Measurements from ENCODE around the gene SNED1.

- TF ChIP-seq, protein P1, sequence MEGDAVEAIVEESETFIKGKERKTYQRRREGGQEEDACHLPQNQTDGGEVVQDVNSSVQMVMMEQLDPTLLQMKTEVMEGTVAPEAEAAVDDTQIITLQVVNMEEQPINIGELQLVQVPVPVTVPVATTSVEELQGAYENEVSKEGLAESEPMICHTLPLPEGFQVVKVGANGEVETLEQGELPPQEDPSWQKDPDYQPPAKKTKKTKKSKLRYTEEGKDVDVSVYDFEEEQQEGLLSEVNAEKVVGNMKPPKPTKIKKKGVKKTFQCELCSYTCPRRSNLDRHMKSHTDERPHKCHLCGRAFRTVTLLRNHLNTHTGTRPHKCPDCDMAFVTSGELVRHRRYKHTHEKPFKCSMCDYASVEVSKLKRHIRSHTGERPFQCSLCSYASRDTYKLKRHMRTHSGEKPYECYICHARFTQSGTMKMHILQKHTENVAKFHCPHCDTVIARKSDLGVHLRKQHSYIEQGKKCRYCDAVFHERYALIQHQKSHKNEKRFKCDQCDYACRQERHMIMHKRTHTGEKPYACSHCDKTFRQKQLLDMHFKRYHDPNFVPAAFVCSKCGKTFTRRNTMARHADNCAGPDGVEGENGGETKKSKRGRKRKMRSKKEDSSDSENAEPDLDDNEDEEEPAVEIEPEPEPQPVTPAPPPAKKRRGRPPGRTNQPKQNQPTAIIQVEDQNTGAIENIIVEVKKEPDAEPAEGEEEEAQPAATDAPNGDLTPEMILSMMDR (IDR thresholded peaks at IDR 0.05) = no peak
- TF ChIP-seq POLR2A (IDR thresholded peaks at IDR 0.05) = no peak
These were observed 21.8 kb downstream of the SNED1 start for GRCh38 chr2:241020201-241020600.

Measured in breast epithelium (tissue), 3 donors.